CD4-positive, CD25-positive, alpha-beta regulatory T cell (primary cell): Measurements from ENCODE around the gene UBE2E2. TPM values are rescaled to one million over a fixed set of nuclear protein-coding genes. Genes with fewer than 3 reads are reported as not detected.

Experiments used
- ATAC-seq, 2 donors: fragments of 150-1000 bp; cut with Tn5 transposase; one replicate each; pipeline ENCODE4 v1.10.0; 2021; ENCODE audit warnings: low read depth in 2 of 2, moderate number of reproducible peaks in 2 of 2, moderate library complexity in 1 of 2
- DNase-seq, 3 donors: peaks; one replicate each; pipeline versions ENCODE4 v3.0.0 to v3.0.0-alpha.2; 2012 to 2022; ENCODE audit warnings: mixed read lengths in 1 of 3
- H3K27ac ChIP-seq: one replicate; pipeline ENCODE4 v1.7.0; 2013; ENCODE audit warnings: mild to moderate bottlenecking, low read length; ENCODE audit not compliant: insufficient read depth, poor library complexity, severe bottlenecking
- H3K27me3 ChIP-seq: one replicate; pipeline ENCODE4 v1.7.0; 2013; ENCODE audit warnings: low read length; ENCODE audit not compliant: control insufficient read depth, insufficient read depth
- H3K36me3 ChIP-seq: one replicate; pipeline ENCODE4 v1.7.0; 2013; ENCODE audit warnings: mild to moderate bottlenecking, low read length, moderate library complexity; ENCODE audit not compliant: control insufficient read depth, insufficient read depth
- H3K4me1 ChIP-seq: 2 replicates; pipeline ENCODE4 v1.7.0; 2013; ENCODE audit warnings: mild to moderate bottlenecking, low read length; ENCODE audit not compliant: insufficient read depth, control insufficient read depth, poor library complexity, severe bottlenecking
- H3K4me3 ChIP-seq: one replicate; pipeline ENCODE4 v1.7.0; 2013; ENCODE audit warnings: low read depth, mild to moderate bottlenecking, low read length, moderate library complexity
- H3K9me3 ChIP-seq, 2 experiments: 1 replicate in 1 of 2; 2 replicates in 1 of 2; pipeline ENCODE4 v1.7.0; 2013; ENCODE audit warnings: low read length in 2 of 2, mild to moderate bottlenecking in 1 of 2, moderate library complexity in 1 of 2; ENCODE audit not compliant: control insufficient read depth in 2 of 2
- H3K27ac Mint-ChIP-seq, 3 donors: one replicate each; pipeline ENCODE4 v1.8.0; 2020 to 2022; ENCODE audit warnings: mild to moderate bottlenecking in 3 of 3, mixed read lengths in 3 of 3, moderate library complexity in 2 of 3
- H3K27me3 Mint-ChIP-seq: one replicate; pipeline ENCODE4 v1.8.0; 2022; ENCODE audit warnings: mild to moderate bottlenecking, mixed read lengths
- H3K36me3 Mint-ChIP-seq: one replicate; pipeline ENCODE4 v1.8.0; 2020; ENCODE audit warnings: mixed read lengths
- H3K4me1 Mint-ChIP-seq, 4 donors: one replicate each; pipeline ENCODE4 v1.8.0; 2020 to 2022; ENCODE audit warnings: mixed read lengths in 4 of 4, mild to moderate bottlenecking in 1 of 4
- H3K4me3 Mint-ChIP-seq, 4 donors: one replicate each; pipeline ENCODE4 v1.8.0; 2020 to 2022; ENCODE audit warnings: mild to moderate bottlenecking in 4 of 4, mixed read lengths in 4 of 4, moderate library complexity in 3 of 4
- H3K9me3 Mint-ChIP-seq, 7 donors: one replicate each; pipeline ENCODE4 v1.8.0; 2020 to 2022; ENCODE audit warnings: mixed read lengths in 7 of 7, mild to moderate bottlenecking in 3 of 7, moderate library complexity in 2 of 7
- polyA plus RNA-seq, 4 donors: library from polyadenylated mRNA; unstranded; fragments of 300-500 nt; fragmentation: Illumina TruSeq; gene quantifications; one replicate each; pipeline ENCODE4 v1.2.3, GENCODE V29; 2021
- total RNA-seq: library from RNA; stranded (reverse); gene quantifications from one replicate; pipeline ENCODE4 v1.2.3, GENCODE V29; 2022

Gene UBE2E2
- total and polyA plus RNA-seq, 5 donors from 2014 or later: 0.81 to 9.6 (median 1.8) TPM

GRCh38 chr3:23241256-23241655 is 38.1 kb downstream of the UBE2E2 start:
- Mint-ChIP-seq H3K4me1 (peaks cover 0 to 3% (median under 1%) of the 10 kb centered on the region in 4 donors), H3K36me3 (no peaks in the 10 kb centered on the region), H3K27me3 (no peaks in the 10 kb centered on the region), H3K9me3 (peaks cover 0 to 4% (median 0%) of the 10 kb centered on the region in 7 donors), H3K27ac (no peak overlapping the region), H3K4me3 (no peak overlapping the region)
- no peak overlapping the region for H3K27ac ChIP-seq
- no peak overlapping the region for H3K4me3 ChIP-seq
- H3K4me1 ChIP-seq: no peaks in the 10 kb centered on the region
- ATAC-seq: no peak
- no peaks in the 10 kb centered on the region for H3K9me3 ChIP-seq
- H3K27me3 ChIP-seq: no peaks in the 10 kb centered on the region
- H3K36me3 ChIP-seq: no peaks in the 10 kb centered on the region
- DNase-seq: no peak

DNA sequence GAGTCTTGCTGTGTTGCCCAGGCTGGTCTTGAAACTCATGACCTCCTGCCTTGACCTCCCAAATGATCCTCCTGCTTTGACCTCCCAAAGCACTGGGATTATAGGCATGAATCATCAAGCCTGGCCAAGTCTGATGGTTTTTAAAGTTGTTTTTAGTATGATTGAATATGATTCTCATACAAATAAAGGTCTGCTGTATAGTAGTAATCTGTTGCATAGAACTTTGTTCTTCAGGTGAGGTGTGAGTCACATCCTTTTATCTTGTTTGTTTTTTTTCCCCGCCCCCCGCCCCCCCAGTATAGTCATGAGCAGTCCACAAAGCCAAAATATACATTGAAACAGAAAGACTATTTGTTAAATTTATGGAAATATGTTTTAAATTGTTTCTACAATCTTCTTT is 39.0 kb downstream of the UBE2E2 start:
- no peaks in the 10 kb centered on the region for H3K36me3 Mint-ChIP-seq
- no peak overlapping the region for H3K4me3 ChIP-seq
- H3K36me3 ChIP-seq: no peaks in the 10 kb centered on the region
- no peak overlapping the region for H3K4me3 Mint-ChIP-seq
- ATAC-seq: no peak
- no peaks in the 10 kb centered on the region for H3K4me1 ChIP-seq
- H3K9me3 Mint-ChIP-seq: peaks cover 0 to 8% (median 0%) of the 10 kb centered on the region in 7 donors
- H3K4me1 Mint-ChIP-seq: peaks cover 0 to 3% (median under 1%) of the 10 kb centered on the region in 4 donors
- no peaks in the 10 kb centered on the region for H3K27me3 ChIP-seq
- H3K27ac Mint-ChIP-seq: no peak overlapping the region
- no peak overlapping the region for H3K27ac ChIP-seq
- DNase-seq: no peak
- H3K9me3 ChIP-seq: no peaks in the 10 kb centered on the region
- H3K27me3 Mint-ChIP-seq: no peaks in the 10 kb centered on the region

DNA sequence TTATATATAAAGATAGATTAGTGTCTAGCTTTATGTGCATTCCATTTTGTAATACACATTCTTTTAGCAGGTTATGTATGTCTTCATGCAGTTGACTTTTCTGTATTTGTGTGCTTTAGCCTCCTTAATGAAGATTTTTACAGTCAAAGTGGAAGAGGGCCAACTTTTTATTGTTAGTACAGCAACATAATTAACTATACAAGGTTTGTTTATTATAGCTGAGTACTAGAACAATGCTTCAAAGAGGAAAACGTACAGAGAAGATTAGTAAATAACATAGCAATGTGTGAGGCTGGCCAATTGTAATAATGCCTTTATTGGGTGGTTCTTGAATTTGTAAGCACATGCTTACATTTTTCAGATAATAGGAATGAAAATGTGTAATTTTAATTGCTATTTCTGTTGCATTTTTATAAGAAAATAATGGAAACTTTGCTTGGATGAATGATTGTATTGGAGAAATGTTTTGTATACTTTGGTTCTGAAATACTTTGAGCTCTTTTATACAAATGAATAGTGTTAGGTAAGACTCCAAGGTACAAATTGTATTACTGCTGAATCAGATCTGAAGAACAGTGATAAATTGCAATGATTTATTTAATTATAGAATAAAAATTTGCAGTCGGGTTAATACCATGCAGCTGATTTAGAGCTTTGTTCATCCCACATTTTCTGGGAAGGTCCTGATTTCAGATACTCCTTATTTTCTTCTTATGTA is 41.4 kb downstream of the UBE2E2 start:
- Mint-ChIP-seq H3K4me3 (no peak overlapping the region), H3K36me3 (no peaks in the 10 kb centered on the region), H3K27me3 (no peaks in the 10 kb centered on the region), H3K27ac (no peak overlapping the region), H3K4me1 (peaks cover 0 to 4% (median 3%) of the 10 kb centered on the region in 4 donors), H3K9me3 (peaks cover 0 to 8% (median 0%) of the 10 kb centered on the region in 7 donors)
- ATAC-seq (no peak), DNase-seq (no peak)
- H3K4me3 ChIP-seq: no peak overlapping the region
- H3K4me1 ChIP-seq: no peaks in the 10 kb centered on the region
- no peak overlapping the region for H3K27ac ChIP-seq
- no peaks in the 10 kb centered on the region for H3K36me3 ChIP-seq
- no peaks in the 10 kb centered on the region for H3K9me3 ChIP-seq
- no peaks in the 10 kb centered on the region for H3K27me3 ChIP-seq

DNA sequence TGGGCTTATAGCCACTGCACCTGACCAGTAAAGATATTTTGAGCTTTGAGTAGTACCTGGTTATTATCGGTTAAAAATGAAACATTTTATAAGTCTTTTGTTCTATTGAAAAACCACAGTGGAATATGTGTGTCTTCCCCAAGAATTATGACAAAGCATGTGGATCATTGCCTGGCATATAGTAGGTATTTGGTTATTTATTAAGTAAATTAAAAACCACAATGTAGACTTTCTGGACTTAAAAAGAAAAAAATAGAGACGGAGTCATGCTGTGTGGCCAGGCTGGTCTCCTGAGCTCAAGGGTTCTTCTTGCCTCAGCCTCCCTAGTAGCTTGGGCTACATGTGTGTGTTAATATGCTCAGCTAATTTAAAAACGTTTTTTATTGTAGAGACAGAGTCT is 43.5 kb downstream of the UBE2E2 start:
- ATAC-seq: no peak
- no peaks in the 10 kb centered on the region for H3K27me3 ChIP-seq
- no peak overlapping the region for H3K4me3 ChIP-seq
- Mint-ChIP-seq H3K4me3 (no peak overlapping the region), H3K4me1 (peaks cover 0 to 15% (median 3%) of the 10 kb centered on the region in 4 donors), H3K9me3 (peaks cover 0 to 8% (median 0%) of the 10 kb centered on the region in 7 donors), H3K27ac (no peak overlapping the region), H3K27me3 (no peaks in the 10 kb centered on the region), H3K36me3 (no peaks in the 10 kb centered on the region)
- H3K4me1 ChIP-seq: no peaks in the 10 kb centered on the region
- no peaks in the 10 kb centered on the region for H3K9me3 ChIP-seq
- no peak overlapping the region for H3K27ac ChIP-seq
- DNase-seq: no peak
- no peaks in the 10 kb centered on the region for H3K36me3 ChIP-seq

GRCh38 chr3:23248594-23249131 is 45.5 kb downstream of the UBE2E2 start:
- peaks cover 0 to 17% (median 5%) of the 10 kb centered on the region in 4 donors for H3K4me1 Mint-ChIP-seq
- H3K27me3 Mint-ChIP-seq: no peaks in the 10 kb centered on the region
- no peak overlapping the region for H3K27ac ChIP-seq
- H3K27me3 ChIP-seq: no peaks in the 10 kb centered on the region
- no peak overlapping the region for H3K4me3 Mint-ChIP-seq
- H3K36me3 Mint-ChIP-seq: no peaks in the 10 kb centered on the region
- no peak overlapping the region for H3K4me3 ChIP-seq
- DNase-seq: no peak
- no peaks in the 10 kb centered on the region for H3K4me1 ChIP-seq
- peaks cover 0 to 8% (median 0%) of the 10 kb centered on the region in 7 donors for H3K9me3 Mint-ChIP-seq
- no peaks in the 10 kb centered on the region for H3K9me3 ChIP-seq
- ATAC-seq: no peak
- H3K27ac Mint-ChIP-seq: no peak overlapping the region
- H3K36me3 ChIP-seq: no peaks in the 10 kb centered on the region

GRCh38 chr3:23249961-23250360 is 46.8 kb downstream of the UBE2E2 start:
- no peak overlapping the region for H3K4me3 Mint-ChIP-seq
- H3K4me1 Mint-ChIP-seq: peaks cover 0 to 20% (median 5%) of the 10 kb centered on the region in 4 donors
- no peak overlapping the region for H3K27ac Mint-ChIP-seq
- DNase-seq (peak in 1 of 3 donors; percentile 14), ATAC-seq (peak; percentile 31 to 39)
- no peak overlapping the region for H3K4me3 ChIP-seq
- no peaks in the 10 kb centered on the region for H3K27me3 Mint-ChIP-seq
- no peaks in the 10 kb centered on the region for H3K36me3 Mint-ChIP-seq
- H3K9me3 Mint-ChIP-seq: peaks cover 0 to 8% (median 0%) of the 10 kb centered on the region in 7 donors
- no peak overlapping the region for H3K27ac ChIP-seq
- H3K9me3 ChIP-seq: no peaks in the 10 kb centered on the region
- H3K36me3 ChIP-seq: no peaks in the 10 kb centered on the region
- no peaks in the 10 kb centered on the region for H3K4me1 ChIP-seq
- no peaks in the 10 kb centered on the region for H3K27me3 ChIP-seq

DNA sequence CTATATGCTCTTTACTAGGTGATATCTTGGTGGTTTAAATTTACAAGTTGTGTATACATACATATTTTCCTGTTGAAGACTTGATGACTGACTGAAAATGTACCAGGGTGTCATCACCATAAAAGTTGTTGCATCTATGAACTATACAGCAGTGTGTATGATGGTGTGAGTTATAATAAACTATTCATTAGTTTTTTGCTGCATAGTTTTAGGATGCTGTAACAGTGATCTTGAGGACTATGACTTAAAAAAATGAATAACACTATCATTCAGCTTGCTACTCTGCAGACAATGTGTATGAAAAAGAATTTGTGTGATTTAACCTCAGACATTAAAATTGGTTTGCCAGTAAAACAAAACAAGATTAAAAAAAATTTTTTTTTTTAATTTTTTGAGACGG is 49.0 kb downstream of the UBE2E2 start:
- H3K27me3 ChIP-seq: no peaks in the 10 kb centered on the region
- no peak overlapping the region for H3K27ac ChIP-seq
- Mint-ChIP-seq H3K9me3 (peaks cover 0 to 8% (median 0%) of the 10 kb centered on the region in 7 donors), H3K36me3 (no peaks in the 10 kb centered on the region), H3K27me3 (no peaks in the 10 kb centered on the region), H3K27ac (no peak overlapping the region), H3K4me3 (no peak overlapping the region), H3K4me1 (peaks cover 0 to 20% (median 5%) of the 10 kb centered on the region in 4 donors)
- no peaks in the 10 kb centered on the region for H3K36me3 ChIP-seq
- DNase-seq (no peak), ATAC-seq (no peak)
- no peak overlapping the region for H3K4me3 ChIP-seq
- no peaks in the 10 kb centered on the region for H3K9me3 ChIP-seq
- H3K4me1 ChIP-seq: no peaks in the 10 kb centered on the region

- Mint-ChIP-seq H3K9me3 (peaks cover 0 to 6% (median 2%) of the 10 kb centered on the region in 7 donors), H3K36me3 (no peaks in the 10 kb centered on the region), H3K4me3 (no peak overlapping the region), H3K4me1 (peaks cover 0 to 20% (median 5%) of the 10 kb centered on the region in 4 donors), H3K27me3 (no peaks in the 10 kb centered on the region), H3K27ac (no peak overlapping the region)
- no peaks in the 10 kb centered on the region for H3K36me3 ChIP-seq
- ATAC-seq (no peak), DNase-seq (no peak)
- no peaks in the 10 kb centered on the region for H3K27me3 ChIP-seq
- H3K4me1 ChIP-seq: no peaks in the 10 kb centered on the region
- no peak overlapping the region for H3K27ac ChIP-seq
- H3K4me3 ChIP-seq: no peak overlapping the region
- H3K9me3 ChIP-seq: no peaks in the 10 kb centered on the region
These were observed 50.1 kb downstream of the UBE2E2 start for GRCh38 chr3:23253214-23253613.
